Fibroblast of villous mesenchyme (primary cell): ENCODE data around the gene MAPRE2. TPM values are rescaled to one million over a fixed set of nuclear protein-coding genes. Genes with fewer than 3 reads are reported as not detected.

ENCODE experiments used
- DNase-seq: peaks from one replicate; pipeline ENCODE4 v3.0.0-alpha.2; 2010; ENCODE audit warnings: low read depth
- H3K4me3 ChIP-seq: 2 replicates; pipeline ENCODE4 v1.5.1; 2011; ENCODE audit warnings: low read depth, mild to moderate bottlenecking, low read length
- CTCF ChIP-seq: IDR thresholded peaks from 2 replicates; pipeline ENCODE4 v1.5.1; 2012; ENCODE audit warnings: low read depth, mild to moderate bottlenecking, low read length; ENCODE audit not compliant: insufficient read depth
- total RNA-seq: library from RNA; depleted of rRNA; stranded (reverse); fragments of >200 nt; gene quantifications from 2 replicates; pipeline ENCODE4 v1.2.3, GENCODE V29; 2012

The MAPRE2 gene
- total RNA-seq, 1 donor: 18.6 TPM

GRCh38 chr18:35022426-35023001 lies 18.7 kb upstream of the MAPRE2 start:
- no peak overlapping the region for H3K4me3 ChIP-seq
- no peak for TF ChIP-seq CTCF
- no peak for DNase-seq

- TF ChIP-seq CTCF: no peak
- no peak for DNase-seq
- H3K4me3 ChIP-seq: no peak overlapping the region
These were observed 17.0 kb upstream of the MAPRE2 start for GRCh38 chr18:35024196-35024595.

GRCh38 chr18:35024965-35025364 lies 16.2 kb upstream of the MAPRE2 start:
- no peak overlapping the region for H3K4me3 ChIP-seq
- peak; percentile 88 for DNase-seq
- no peak for TF ChIP-seq CTCF

GRCh38 chr18:35026407-35027061 lies 14.7 kb upstream of the MAPRE2 start:
- no peak overlapping the region for H3K4me3 ChIP-seq
- no peak for TF ChIP-seq CTCF
- no peak for DNase-seq

- DNase-seq: no peak
- no peak for TF ChIP-seq CTCF
- no peak overlapping the region for H3K4me3 ChIP-seq
These were observed 14.0 kb upstream of the MAPRE2 start for GRCh38 chr18:35027206-35027605.

GRCh38 chr18:35028536-35028935 lies 12.7 kb upstream of the MAPRE2 start:
- H3K4me3 ChIP-seq: no peak overlapping the region
- TF ChIP-seq CTCF: no peak
- DNase-seq: no peak

- TF ChIP-seq CTCF: no peak
- DNase-seq: peak; percentile 45
- H3K4me3 ChIP-seq: no peak overlapping the region
These were observed 12.1 kb upstream of the MAPRE2 start for GRCh38 chr18:35029103-35029502.
